WTC11 (cell line): Measurements from ENCODE around the gene ZBTB20.

Source experiments
- ATF3 ChIP-seq: sonication (generic); formaldehyde crosslinking; conservative IDR thresholded peaks from 2 replicates; pipeline ENCODE4 v1.8.1; 2022; ENCODE audit warnings: mild to moderate bottlenecking, missing genetic modification reagents
- CTCF ChIP-seq: fragments of 200-600 bp; IDR thresholded peaks from 2 replicates; pipeline ENCODE4 v1.8.0; 2022; ENCODE audit warnings: antibody characterized with exemption
- FOXJ3 ChIP-seq: sonication (generic); formaldehyde crosslinking; IDR thresholded peaks from 2 replicates; pipeline ENCODE4 v1.9.0; 2021; ENCODE audit warnings: missing genetic modification reagents, mild to moderate bottlenecking, borderline replicate concordance
- IRF1 ChIP-seq: sonication (generic); formaldehyde crosslinking; IDR thresholded peaks from 2 replicates; pipeline ENCODE4 v1.8.0; 2023; ENCODE audit warnings: missing genetic modification reagents
- KAT7 ChIP-seq: sonication (generic); formaldehyde crosslinking; IDR thresholded peaks from 2 replicates; pipeline ENCODE4 v1.8.1; 2023; ENCODE audit warnings: missing genetic modification reagents, mild to moderate bottlenecking, borderline replicate concordance
- NR1H2 ChIP-seq: sonication (generic); formaldehyde crosslinking; IDR thresholded peaks from 2 replicates; pipeline ENCODE4 v1.9.0; 2021; ENCODE audit warnings: mild to moderate bottlenecking, moderate library complexity, missing genetic modification reagents
- ZNF121 ChIP-seq: sonication (generic); formaldehyde crosslinking; IDR thresholded peaks from 2 replicates; pipeline ENCODE4 v1.8.0; 2023; ENCODE audit warnings: missing genetic modification reagents
- ZNF532 ChIP-seq: fragments of 250-450 bp; sonication (Bioruptor Pico); IDR thresholded peaks from 2 replicates; pipeline ENCODE4 v1.9.0; 2021; ENCODE audit warnings: mild to moderate bottlenecking, borderline replicate concordance

- TF ChIP-seq CTCF (no peak), ATF3 (no peak), KAT7 (CRISPR knock-in tag) (no peak), ZNF121 (no peak), ZNF532 (no peak), NR1H2 (CRISPR knock-in tag) (no peak), FOXJ3 (no peak), IRF1 (CRISPR knock-in tag) (no peak)
Observed at GRCh38 chr3:115021061-115021460, 126.0 kb downstream of the ZBTB20 start.
